Anterior cingulate cortex (tissue), 58 donors: ENCODE results near the gene ATP5PO.

ENCODE experiments used
- DNase-seq, 58 donors: peaks; one replicate each; lab custom pipeline; 2025; lab: John Stamatoyannopoulos, UW

ATP5PO gene, protein sequence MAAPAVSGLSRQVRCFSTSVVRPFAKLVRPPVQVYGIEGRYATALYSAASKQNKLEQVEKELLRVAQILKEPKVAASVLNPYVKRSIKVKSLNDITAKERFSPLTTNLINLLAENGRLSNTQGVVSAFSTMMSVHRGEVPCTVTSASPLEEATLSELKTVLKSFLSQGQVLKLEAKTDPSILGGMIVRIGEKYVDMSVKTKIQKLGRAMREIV

DNA sequence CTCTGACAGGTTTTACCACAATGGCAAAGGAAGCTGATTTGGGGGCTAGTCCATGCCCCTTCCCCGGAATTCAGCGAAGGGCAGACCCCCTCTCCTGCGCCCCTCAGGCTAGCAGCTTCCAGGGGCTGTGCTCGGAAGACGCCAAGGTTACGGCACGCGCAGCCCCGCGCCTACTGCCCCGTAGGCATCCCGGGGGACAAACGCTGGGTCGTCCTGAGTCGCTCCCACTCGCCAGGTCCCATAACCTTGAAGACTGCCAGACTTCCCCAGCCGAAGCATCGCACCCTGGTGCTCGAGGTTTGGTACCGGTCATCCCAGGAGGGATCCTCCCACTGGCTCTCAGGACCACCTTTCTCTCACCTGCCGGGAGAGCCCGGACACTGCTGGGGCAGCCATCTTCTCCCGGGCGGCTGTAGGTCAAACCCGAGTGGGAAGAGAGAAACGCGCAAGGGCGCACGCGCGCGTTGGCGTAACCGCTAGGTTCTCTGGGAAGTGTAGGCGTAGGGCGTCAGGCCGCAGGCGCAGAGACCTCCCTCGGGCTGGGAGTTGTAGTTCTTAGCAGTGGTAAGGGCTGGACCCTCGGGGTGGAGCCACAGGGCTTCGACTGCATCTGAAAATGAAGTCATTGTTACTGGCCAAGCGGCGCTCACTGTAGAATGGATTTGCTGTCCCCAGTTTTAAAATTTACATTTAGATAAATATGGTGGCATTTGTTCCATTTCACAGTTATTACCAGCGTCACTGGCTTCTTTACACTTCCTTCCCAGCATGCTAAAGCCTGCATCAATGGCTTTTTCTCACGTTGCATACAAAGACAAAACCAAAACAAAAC is at the start of gene ATP5PO:
ATP5PO (minus strand) TSS at position 437 of the 832 bp plus-strand sequence; CDS start at position 396, 41 bp downstream.
- peak; percentile 81 to 99 (median 96) for DNase-seq

GRCh38 chr21:33964706-33965325 is 49.2 kb upstream of the ATP5PO start:
- DNase-seq = no peak

DNA sequence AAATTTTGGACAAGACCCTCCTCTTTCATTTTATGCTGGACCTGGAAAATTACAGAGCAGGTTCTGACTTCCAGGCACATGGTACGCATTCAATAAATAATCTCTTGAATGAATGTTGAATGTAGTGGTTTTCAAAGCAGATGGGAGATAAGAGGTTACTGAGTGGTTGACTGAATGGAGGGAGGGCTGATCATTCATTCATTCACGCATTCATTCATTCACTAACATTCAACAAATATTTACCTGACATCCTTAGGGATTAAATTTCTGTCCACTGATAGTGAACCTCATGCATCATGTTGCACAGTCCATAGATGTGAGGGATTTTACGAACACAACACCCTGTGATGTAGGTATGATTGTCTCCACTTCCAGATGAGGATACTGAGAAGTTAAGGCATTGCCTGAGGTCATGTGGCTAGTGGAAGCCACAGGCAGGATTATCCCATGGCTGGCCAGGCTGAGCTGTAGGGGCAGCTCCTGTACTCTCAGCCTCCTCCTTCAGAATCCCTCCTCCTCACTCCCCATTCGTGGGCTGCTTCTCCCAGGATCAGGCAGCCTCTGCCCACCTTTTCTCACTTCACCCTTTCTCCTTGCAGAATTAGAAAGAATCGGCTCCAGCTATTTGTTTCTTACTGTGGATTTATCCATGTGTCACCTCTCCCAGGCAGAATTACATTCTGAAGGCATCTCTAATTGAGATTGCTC is 48.4 kb upstream of the ATP5PO start:
- no peak for DNase-seq

- no peak for DNase-seq
These were observed 46.7 kb upstream of the ATP5PO start for GRCh38 chr21:33962290-33962689.

DNA sequence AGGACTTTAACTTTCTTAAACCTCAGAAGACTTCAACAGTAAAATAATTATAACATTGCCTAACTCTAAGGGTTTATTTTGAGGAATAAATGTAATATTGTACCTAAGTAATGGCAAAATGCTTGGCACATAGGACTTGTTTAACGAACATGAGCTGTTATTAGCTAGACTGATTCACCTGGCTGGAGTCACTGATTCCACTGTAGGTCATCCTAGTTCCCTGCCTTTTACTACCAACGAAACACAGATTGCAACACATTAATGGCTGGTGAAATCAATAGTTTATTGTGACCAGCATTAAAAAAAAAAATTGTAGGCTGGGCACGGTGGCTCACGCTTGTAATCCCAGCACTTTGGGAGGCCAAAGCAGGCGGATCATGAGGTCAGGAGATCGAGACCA is 45.5 kb upstream of the ATP5PO start:
- DNase-seq = no peak

DNA sequence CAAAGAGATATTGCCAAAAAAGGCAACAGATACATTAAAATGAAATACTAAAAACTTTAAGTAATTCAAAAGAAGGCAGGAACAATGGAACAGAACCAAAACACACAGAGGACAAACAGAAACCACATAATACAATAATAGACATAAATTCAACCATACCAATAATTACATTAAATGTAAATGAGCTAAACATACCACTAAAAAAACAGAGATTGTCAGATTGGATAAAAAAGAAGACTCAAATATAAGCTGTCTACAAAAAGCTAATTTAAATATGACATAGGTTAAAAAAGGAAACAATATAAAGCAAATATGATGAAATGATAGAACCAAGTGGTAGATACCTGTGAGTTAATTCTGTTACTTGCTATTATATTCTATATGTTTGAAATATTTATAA is 44.1 kb upstream of the ATP5PO start:
- no peak for DNase-seq

GRCh38 chr21:33954395-33954794 is 38.8 kb upstream of the ATP5PO start:
- DNase-seq = no peak

- no peak for DNase-seq
These were observed 35.9 kb upstream of the ATP5PO start for GRCh38 chr21:33951276-33952178.

DNA sequence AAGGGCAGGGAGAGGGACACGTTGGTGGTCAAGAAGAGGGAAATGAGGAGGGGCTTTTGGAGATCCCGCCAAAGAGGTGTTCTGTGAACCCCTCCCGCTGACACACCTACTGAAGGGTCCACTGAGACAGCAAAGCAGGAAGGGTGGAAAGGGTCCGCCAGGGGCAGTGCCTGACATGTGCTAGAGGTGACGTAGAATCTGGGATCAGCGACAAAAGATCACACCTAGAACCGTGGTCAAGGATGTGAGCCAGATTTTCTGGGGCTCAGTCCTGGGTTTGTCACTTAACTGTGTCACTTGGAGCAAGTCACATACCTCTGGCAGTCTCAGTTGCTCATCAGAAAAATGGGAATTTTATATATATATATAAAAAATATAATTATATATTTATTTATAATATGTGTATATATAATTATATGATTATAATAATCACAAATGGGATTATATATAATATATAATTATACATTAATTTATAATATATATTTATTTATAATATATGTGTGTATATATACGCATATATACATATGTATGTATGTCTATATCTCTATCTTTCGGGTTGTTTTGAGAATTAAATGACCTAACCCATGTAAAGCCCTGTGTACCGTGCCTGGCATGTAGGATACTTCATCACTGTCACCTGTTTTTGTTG is 35.0 kb upstream of the ATP5PO start:
- DNase-seq = no peak

DNA sequence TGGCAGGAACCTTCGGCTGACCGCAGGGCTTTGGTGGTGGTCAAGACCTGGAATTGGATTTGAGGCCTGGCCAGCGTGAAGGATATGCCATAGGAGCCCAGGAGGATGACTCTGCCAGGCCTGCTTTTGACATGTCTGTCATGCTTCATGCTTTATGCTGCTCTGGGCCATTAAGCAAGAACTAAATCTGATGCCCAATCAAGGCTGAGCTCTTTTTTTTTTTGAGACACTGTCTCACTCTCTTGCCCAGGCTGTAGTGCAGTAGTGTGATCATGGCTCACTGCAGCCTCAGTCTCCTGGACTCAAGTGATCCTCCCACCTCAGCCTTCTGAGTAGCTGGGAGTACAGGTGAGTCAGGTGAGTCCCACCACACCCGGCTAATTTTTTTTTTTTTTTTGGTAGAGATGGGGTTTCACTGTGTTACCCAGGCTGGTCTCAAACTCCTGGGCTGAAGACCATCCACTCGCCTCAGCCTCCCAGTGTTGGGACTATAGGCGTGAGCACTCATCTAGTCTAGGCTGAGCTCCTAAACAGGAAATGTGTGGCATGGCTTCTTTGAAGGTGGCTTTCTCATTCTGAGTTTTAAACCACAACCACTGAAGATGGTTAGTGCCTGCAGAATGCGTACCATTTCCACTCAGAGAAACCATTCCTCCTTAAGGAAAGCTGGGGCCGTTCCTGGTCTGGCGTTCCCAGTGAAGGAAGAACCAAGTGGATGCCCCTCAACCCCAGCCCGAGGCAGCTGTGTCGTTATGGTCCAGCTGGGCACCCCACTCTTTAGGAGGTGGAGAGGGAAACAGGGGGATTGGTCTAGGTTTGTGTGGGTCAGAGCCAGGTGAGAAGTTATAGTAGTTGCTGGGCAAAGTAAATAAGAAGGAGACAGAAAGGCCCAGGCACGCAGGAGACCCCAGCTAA is 34.2 kb upstream of the ATP5PO start:
- DNase-seq = no peak

- DNase-seq = peak in 1 of 58 donors; percentile 11
These were observed 33.4 kb upstream of the ATP5PO start for GRCh38 chr21:33948951-33949444.

DNA sequence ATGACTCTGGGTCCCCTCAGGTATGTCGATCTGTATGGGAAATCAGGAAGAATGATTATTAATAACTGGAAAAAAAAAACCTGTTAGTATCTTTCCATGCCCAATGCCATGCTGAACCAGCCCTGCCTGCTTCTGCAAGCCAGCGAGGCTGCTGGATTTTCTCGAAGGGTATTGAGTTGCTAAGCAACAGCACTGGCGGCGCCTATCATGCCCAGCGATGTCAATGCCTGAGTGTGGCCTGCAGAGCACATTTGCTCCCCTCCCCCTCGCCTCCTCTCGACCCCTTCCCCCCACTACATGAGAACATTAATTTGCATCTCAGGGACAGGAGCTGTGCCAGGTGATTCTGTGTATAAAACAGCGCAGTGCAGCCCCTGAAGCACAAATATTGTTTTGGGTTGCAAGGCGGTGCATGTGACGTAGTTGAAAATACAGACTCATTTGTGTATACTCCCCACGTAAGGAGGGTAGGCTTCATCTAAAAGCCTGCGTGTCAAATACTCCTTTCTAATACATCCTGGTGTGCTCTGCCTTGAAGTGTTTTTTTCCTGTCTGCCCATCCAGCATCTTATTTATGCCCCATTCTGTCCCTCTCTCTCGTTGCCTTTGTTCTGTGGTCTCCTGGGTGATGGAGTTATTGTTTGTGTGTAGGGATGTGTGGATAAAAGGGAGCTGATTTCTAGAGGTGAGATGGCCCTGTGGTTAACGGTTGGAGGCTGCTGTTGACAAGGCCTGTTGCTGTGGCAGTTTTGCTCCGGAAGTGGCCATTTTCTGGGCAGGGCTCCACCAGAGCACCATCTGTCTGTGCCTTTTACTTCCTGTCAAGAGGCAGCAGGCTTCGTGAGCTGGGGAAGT is 32.7 kb upstream of the ATP5PO start:
- DNase-seq = peak in 57 of 58 donors; percentile 8 to 90 (median 73)

DNA sequence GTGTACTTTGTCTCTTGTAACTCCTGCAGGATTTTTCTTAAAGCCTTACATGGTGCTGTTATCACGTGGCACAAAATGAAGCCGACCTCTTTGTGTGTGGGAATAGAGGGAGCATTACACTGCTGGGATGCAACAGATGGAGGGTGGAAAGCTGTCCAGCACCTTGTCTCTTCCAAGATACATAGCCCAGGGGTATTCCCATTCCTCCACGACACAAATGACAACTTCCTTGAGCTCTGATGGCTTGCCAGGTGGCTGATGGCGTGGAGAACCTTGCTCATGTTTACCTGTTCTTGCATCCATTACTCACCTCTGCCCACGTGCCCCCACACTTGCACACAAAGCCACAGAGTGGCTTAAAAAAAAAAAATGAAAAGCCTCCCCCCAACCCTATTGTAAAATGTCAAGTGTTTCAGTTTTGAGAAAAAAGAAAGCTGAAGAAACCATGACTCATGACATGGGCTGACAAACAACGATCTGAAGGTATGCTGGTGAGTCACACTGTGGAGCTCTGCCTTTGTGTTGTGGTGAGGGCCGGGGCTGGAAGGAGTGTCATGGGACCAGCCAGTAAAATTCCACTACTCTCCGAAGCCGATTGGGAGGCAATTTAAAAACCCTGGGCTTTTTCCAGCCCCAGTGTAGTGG is 32.0 kb upstream of the ATP5PO start:
- DNase-seq = peak in 48 of 58 donors; percentile 34 to 90 (median 72)

GRCh38 chr21:33945652-33946270 is 30.2 kb upstream of the ATP5PO start:
- no peak for DNase-seq

DNA sequence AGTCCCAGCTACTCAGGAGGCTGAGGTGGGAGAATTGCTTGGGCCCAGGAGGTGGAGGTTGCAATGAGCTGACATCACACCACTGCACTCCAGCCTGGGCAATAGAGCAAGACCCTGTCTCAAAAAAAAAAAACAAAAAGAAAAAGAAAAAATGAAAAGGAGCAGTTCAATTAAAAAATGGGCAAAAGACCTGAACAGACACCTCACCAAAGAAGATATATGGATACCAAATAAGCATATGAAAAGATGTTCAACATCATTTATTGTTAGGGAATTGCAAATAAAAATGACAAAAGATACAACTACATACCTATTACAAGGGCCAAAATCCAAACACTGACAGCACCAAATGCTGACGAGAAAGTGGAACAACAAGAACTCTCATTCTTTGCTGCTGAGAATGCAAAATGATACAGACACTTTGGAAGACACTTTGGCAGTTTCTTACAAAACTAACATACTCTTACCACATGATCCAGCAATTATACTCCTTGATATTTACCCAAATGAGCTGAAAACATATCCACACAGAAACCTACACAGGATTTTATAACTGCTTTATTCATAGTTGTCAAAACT is 28.7 kb upstream of the ATP5PO start:
- DNase-seq = no peak

DNA sequence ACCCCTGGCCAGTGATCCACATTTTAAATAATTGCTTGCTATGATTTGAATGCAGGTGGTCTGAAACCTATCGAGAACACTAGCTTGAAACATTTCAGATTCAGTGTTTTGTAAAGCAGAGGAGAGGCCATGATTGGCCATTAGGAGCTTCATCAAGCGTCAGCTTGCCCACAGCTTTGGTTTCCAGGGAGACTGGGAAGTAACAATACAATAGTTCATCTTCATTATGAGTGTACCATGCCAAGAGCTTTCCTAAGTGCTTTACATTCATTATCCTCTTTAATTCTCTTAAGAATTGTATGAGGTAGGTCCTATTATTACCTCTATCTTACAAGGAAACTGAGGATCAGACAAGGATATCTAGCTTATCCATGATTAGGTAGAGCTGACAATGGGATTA is 27.7 kb upstream of the ATP5PO start:
- no peak for DNase-seq
